Measurements from ENCODE around the gene PRRG4.
A peak's percentile ranks its signal among the peaks of the same experiment; 100 is the strongest.
"Not testable (repeated sequence)": the region's sequence is repeated elsewhere in the genome, so short reads cannot be mapped to it uniquely, and the experiment has no call there.

PRRG4 gene

DNA sequence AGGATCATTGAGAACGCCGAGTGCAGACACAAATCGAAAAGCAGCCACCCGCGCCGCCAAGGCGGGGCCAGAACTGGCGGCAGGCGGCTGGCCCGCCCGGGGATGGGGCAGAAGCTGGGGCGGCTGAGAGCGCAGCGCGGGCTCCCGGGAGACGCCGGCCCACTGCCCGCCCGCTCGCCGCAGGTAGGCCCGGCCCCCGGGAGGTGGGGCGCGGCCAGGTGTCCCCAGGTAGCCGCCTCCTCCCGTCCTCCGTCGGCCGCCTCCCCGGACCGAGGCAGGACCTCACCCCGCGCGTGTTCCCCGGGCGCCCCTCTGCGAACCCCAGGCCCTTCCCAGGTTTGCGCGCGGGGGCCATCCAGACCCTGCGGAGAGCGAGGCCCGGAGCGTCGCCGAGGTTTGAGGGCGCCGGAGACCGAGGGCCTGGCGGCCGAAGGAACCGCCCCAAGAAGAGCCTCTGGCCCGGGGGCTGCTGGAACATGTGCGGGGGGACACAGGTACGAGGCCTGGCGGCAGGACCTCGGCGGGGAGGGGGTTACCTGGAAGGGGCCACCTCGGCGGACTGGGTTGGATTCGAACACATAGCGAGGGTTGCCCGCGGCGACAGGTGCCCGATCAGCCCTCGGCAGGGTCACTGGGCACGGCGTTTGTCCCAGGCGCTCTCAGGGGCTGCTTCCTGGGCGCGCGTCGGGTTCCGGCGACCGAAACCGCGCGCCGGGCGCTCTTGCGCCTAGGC is at the start of gene PRRG4:
Gene PRRG4, plus strand, starts transcription at position 248 of the 733 bp plus-strand sequence. CDS start 603 bp downstream, outside the sequence.
- H3K27me3 ChIP-seq (ENCODE audit: low read depth), result no peaks in the 10 kb centered on the region; the same call in 1 of the 2 replicates
- no peaks in the 10 kb centered on the region for H3K9me3 ChIP-seq
- H3K4me1 ChIP-seq, result peaks cover 8% of the 10 kb centered on the region; the same call in 1 of the 2 replicates
- DNase-seq (ENCODE audit: low spot score in 2 of 2), result peak in 1 of 2 experiments; percentile 70
- H3K4me3 ChIP-seq, result peak within 1 kb of the TSS; percentile 44
- H3K36me3 ChIP-seq (replicated peaks), result no peaks in the 10 kb centered on the region
- in situ Hi-C loops (cut with MboI; ENCODE audit: low sequenced_read_pairs), result no loop called here

DNA sequence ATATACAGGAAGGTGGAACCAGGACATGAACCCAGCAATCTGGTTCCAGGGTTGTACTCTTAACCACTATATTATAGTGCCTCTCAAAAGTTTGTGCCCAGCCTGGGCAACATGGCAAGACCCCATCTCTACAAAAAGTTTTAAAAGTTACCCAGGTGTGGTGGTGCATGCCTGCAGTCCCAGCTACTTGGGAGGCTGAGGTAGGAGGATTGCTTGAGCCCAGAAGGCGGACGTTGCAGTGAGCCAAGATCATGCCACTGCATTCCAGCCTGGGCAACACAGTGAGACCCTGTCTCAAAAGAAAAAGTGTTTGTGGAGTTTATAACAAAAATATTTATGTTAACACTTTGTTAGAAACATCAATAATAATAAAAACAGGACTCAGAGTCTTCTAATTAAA is 48.9 kb upstream of the PRRG4 start:
- DNase-seq (ENCODE audit: low spot score in 2 of 2); in situ Hi-C loops (cut with MboI; ENCODE audit: low sequenced_read_pairs); H3K36me3 ChIP-seq (replicated peaks); H3K4me1 ChIP-seq; H3K4me3 ChIP-seq; H3K27me3 ChIP-seq (ENCODE audit: low read depth); H3K9me3 ChIP-seq: not testable (repeated sequence)

DNA sequence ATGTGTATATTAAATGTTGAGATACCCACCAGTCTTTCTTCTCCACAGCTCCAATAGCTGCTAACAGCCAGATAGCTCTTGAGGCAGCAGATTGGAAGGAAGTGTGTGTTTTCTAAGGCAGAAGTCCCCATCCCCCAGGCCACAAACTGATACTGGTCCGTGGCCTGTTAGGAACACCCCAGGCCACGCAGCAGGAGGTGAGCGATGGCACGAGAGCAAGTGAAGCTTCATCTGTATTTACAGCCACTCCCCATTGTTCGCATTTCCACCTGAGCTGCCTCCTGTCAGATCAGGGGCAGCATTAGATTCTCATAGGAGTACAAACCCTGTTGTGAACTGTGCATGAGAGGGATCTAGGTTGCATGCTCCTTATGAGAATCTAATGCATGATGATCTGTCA is 48.0 kb upstream of the PRRG4 start:
- no peaks in the 10 kb centered on the region for H3K9me3 ChIP-seq
- H3K4me1 ChIP-seq, result no peaks in the 10 kb centered on the region
- no peaks in the 10 kb centered on the region for H3K27me3 ChIP-seq (ENCODE audit: low read depth)
- no peaks in the 10 kb centered on the region for H3K36me3 ChIP-seq (replicated peaks)
- DNase-seq (ENCODE audit: low spot score in 2 of 2), result no peak
- H3K4me3 ChIP-seq, result no peak overlapping the region
- in situ Hi-C loops (cut with MboI; ENCODE audit: low sequenced_read_pairs), result no loop called here

DNA sequence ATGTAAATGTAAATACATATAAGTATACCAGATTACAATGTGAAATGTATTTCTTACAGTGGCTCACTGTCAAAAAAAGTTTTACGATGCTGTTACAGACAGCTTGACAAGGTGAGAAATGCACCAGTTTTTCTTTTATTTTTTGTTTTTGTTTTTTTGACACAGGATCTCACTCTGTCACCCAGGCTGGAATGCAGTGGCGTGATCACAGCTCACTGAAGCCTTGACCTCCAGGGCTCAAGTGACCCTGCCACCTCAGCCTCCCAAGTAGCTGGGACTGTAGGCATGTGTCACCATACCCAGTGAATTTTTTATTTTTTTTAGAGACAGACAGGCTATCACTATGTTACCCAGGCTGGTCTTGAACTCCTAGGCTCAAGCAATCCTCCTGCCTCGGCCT is 44.5 kb upstream of the PRRG4 start:
- Histone ChIP-seq H3K4me3 (no peak overlapping the region), H3K4me1 (no peaks in the 10 kb centered on the region), H3K27me3 (ENCODE audit: low read depth) (peaks cover 9% of the 10 kb centered on the region; the same call in 1 of the 2 replicates), H3K9me3 (no peaks in the 10 kb centered on the region), H3K36me3 (replicated peaks) (no peaks in the 10 kb centered on the region)
- in situ Hi-C loops (cut with MboI; ENCODE audit: low sequenced_read_pairs), result no loop called here
- no peak for DNase-seq (ENCODE audit: low spot score in 2 of 2)

DNA sequence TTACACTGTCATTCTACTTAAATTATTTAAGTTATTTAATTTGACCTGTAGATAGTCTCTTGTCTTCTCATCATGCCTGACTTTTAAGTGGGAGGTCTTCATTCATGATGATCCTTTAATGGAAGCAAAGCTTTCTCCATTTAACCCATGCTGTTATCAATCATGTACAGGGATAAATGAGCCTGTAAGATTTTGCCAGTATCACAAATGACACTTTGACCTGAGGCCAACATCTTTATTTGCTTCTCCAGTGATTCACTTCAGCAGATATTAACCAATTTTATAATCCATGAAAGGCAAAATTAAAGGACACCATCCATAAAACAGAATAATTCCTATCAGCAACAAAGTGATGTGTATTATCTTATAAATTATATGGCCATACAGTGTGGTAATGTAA is 42.9 kb upstream of the PRRG4 start:
- Histone ChIP-seq H3K4me3 (no peak overlapping the region), H3K4me1 (no peaks in the 10 kb centered on the region), H3K9me3 (no peaks in the 10 kb centered on the region), H3K36me3 (replicated peaks) (no peaks in the 10 kb centered on the region), H3K27me3 (ENCODE audit: low read depth) (peaks cover 10% of the 10 kb centered on the region; the same call in 1 of the 2 replicates)
- no peak for DNase-seq (ENCODE audit: low spot score in 2 of 2)
- in situ Hi-C loops (cut with MboI; ENCODE audit: low sequenced_read_pairs), result no loop called here

DNA sequence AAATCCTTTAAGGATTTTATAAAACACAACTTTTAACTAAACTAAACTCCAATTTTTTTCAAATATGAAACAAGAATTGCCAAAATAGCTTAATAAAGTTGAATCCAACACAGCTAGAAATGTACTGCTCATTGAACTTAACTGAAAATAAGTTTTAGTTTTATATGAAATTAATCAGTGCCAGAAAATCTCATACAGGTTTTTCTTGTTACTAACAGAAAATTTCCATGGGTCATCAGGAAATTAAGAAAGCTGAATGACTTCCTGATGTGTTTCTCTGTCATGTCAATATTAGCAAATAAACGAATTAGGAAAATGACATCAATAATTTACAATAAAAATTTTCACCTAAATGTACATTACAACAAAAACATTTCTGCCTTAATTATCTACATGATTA is 38.8 kb upstream of the PRRG4 start:
- no peaks in the 10 kb centered on the region for H3K9me3 ChIP-seq
- no peak overlapping the region for H3K4me3 ChIP-seq
- in situ Hi-C loops (cut with MboI; ENCODE audit: low sequenced_read_pairs), result no loop called here

DNA sequence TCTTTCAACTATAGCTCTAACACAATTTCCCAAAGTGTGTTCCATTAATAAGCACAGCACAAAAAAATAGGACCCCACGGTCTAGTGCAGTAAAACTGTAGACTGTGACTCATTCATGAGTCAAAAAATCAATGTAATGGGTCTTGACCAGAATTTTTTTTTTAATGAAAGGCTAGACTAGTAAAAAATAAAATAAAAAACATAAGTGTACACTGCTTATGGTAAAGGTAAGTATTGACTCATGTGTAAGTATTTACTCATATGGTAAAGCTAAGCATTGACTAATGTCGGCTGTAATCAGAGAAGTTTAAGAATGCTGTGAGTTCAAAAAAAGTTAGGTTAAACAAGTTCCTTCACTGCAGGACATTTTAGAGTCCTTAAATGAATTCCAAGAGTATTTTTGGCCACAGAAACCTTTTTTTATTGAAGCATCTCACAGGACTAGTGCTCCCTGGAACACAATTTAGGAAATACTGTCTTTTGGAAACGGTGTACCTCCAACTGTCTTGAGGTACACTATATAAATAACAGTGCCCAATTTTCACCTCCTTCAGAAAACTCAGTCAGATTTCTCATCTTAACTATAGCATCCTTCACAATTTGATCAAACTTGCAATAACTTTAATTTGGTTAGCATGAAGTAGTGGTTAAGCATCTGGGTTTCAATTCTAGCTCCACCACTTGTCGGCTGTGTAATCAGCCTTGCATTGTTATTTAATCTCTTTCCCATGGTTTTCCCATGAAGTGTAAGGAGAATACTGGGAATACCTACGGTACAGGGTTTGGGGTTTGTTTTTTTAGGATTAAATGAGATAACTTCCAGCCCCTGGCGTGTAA is 37.4 kb upstream of the PRRG4 start:
- in situ Hi-C loops (cut with MboI; ENCODE audit: low sequenced_read_pairs), result no loop called here

More for the DNA sequence above, 38.8 kb upstream of the PRRG4 start:
- H3K36me3 ChIP-seq (replicated peaks), result no peaks in the 10 kb centered on the region
- H3K4me1 ChIP-seq, result no peaks in the 10 kb centered on the region
- H3K27me3 ChIP-seq (ENCODE audit: low read depth), result peaks cover 19% of the 10 kb centered on the region
- no peak for DNase-seq (ENCODE audit: low spot score in 2 of 2)

DNA sequence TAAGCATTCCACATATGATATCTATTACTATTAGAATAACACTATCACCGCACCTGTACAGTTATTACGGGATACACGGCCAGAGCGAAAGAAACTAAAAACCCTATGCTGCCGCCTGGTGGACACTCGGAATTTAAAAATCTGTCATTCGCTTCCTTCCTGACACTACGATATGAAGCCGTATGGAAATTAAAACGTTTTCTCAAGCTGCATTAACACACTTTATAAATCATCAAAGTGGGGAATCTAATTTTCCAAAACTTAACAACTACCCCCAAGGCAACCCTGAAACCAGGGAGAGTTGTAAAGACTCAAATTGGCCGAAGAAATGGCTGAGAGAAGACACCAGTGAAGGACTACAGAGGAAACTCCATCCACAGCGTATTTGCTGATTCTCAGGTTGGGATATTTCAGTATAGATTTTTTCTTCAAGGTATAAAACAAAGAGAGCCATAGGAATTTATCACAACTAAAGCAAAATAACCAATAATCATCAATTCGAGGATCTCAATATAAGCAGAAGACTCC is 36.7 kb upstream of the PRRG4 start:
- H3K9me3 ChIP-seq, result no peaks in the 10 kb centered on the region
- H3K4me1 ChIP-seq, result no peaks in the 10 kb centered on the region
- in situ Hi-C loops (cut with MboI; ENCODE audit: low sequenced_read_pairs), result no loop called here
- peak; percentile 42 to 78 for DNase-seq (ENCODE audit: low spot score in 2 of 2)
- peaks cover 14% of the 10 kb centered on the region for H3K27me3 ChIP-seq (ENCODE audit: low read depth)
- H3K36me3 ChIP-seq (replicated peaks), result no peaks in the 10 kb centered on the region
- no peak overlapping the region for H3K4me3 ChIP-seq

More for the DNA sequence above, 37.4 kb upstream of the PRRG4 start:
- no peak for DNase-seq (ENCODE audit: low spot score in 2 of 2)
- Histone ChIP-seq H3K36me3 (replicated peaks) (no peaks in the 10 kb centered on the region), H3K4me3 (no peak overlapping the region), H3K27me3 (ENCODE audit: low read depth) (peaks cover 19% of the 10 kb centered on the region), H3K9me3 (no peaks in the 10 kb centered on the region), H3K4me1 (no peaks in the 10 kb centered on the region)

DNA sequence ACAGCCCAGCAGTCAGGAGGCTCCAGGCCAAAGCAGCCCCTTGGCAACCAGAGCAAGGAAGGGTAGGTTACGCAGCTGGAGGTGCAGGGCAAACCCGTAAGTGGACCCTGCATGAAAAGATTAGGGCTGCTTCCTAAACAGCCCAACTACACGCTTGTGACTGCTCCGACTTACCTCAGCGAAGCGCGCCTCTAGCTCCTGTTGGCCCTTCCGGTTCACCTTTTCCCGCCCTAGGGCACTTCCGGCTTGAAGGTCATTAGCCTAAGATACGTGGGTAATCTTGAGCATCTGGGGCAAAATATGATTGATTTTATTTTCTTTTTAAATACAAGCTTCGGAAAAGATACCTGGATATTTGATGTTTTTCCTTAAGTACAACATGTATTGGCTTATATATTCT is 35.3 kb upstream of the PRRG4 start, which contains the start of gene CCDC73:
Gene CCDC73, minus strand, starts transcription at position 224 of the 400 bp plus-strand sequence. CDS start 34,419 bp downstream, outside the sequence.
- in situ Hi-C loops (cut with MboI; ENCODE audit: low sequenced_read_pairs), result no loop called here

DNA sequence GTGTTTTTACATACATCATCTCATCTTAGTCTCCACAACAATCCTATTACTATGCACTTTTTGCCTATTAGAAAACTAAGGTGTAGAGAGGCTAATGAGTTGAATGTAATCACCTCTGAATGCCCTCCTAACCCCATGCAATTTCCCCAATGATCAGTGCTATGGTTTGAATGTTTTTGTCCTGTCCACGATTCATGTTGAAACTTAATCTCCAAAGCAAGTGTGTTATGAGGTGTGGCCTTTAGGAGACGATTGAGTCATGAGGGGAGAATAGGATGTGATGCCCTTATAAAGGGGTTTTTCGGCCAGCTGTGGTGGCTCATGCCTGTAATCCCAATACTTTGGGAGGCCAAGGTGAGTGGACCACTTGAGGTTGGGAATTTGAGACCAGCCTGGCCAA is 33.3 kb upstream of the PRRG4 start:
- in situ Hi-C loops (cut with MboI; ENCODE audit: low sequenced_read_pairs), result no loop called here
- peaks cover 9% of the 10 kb centered on the region for H3K27me3 ChIP-seq (ENCODE audit: low read depth)

More for the DNA sequence above, 35.3 kb upstream of the PRRG4 start, which contains the start of gene CCDC73:
- no peak within 1 kb of the TSS for H3K4me3 ChIP-seq
- peaks cover 14% of the 10 kb centered on the region for H3K27me3 ChIP-seq (ENCODE audit: low read depth)
- DNase-seq (ENCODE audit: low spot score in 2 of 2), result peak in 1 of 2 experiments; percentile 8
- H3K36me3 ChIP-seq (replicated peaks), result no peaks in the 10 kb centered on the region
- no peaks in the 10 kb centered on the region for H3K9me3 ChIP-seq
- no peaks in the 10 kb centered on the region for H3K4me1 ChIP-seq

DNA sequence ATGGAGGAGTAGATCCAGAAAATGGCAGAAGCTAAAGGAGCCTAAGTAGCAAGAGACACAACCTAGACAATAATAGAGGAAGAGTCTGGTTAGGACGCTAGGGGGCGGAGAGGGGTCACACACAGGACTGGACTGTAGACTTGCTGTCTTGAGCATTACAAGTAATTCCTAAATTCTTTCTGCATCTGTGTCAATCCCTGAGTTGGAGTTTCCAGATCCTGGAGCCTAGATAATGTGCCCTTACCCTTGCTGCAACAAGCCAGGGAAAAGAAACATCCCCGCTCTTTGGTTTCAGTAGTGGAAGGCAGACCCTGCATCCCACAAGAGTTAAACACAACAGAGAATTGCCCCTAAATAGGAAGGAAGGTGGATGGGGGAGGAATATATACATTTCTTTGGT is 20.4 kb upstream of the PRRG4 start:
- H3K9me3 ChIP-seq, result no peaks in the 10 kb centered on the region
- in situ Hi-C loops (cut with MboI; ENCODE audit: low sequenced_read_pairs), result no loop called here

More for the DNA sequence above, 33.3 kb upstream of the PRRG4 start:
- no peak for DNase-seq (ENCODE audit: low spot score in 2 of 2)
- H3K4me1 ChIP-seq, result no peaks in the 10 kb centered on the region
- H3K4me3 ChIP-seq, result no peak overlapping the region
- no peaks in the 10 kb centered on the region for H3K36me3 ChIP-seq (replicated peaks)
- H3K9me3 ChIP-seq, result no peaks in the 10 kb centered on the region

DNA sequence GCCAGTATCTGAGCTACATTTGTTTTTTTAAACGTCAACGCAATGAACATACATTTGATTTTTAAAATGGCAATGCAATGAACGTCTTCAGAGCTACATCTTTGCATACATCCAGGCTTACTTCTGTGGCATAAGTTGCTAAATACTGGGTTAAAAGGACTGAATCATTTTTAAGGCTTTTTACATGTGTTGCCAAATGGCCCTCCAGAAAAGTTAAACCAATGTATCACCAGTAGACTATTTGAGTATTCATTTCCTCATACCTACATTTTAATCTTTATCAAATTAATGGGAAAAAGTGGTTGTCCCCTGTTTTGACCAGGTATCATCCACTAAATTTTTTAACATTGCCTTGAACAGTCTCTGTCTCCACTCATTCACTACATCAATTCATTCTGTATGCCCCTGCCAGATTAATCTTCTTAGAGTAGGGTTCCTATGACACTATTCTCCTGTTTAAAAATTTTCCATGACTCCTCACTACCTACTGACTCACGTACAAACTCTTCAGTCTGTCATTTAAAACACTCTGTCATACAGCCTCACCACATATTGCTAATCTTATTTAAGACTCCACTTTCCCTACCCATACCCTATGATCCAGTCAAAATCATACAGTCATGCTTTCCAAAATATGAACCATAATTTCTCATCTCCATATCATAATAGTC is 12.4 kb upstream of the PRRG4 start:
- Histone ChIP-seq H3K9me3 (no peaks in the 10 kb centered on the region), H3K27me3 (ENCODE audit: low read depth) (peaks cover 3% of the 10 kb centered on the region; the same call in 1 of the 2 replicates), H3K36me3 (replicated peaks) (no peaks in the 10 kb centered on the region), H3K4me3 (no peak overlapping the region), H3K4me1 (peaks cover 8% of the 10 kb centered on the region)
- in situ Hi-C loops (cut with MboI; ENCODE audit: low sequenced_read_pairs), result no loop called here
- no peak for DNase-seq (ENCODE audit: low spot score in 2 of 2)

More for the DNA sequence above, 20.4 kb upstream of the PRRG4 start:
- peak; percentile 82 to 91 for DNase-seq (ENCODE audit: low spot score in 2 of 2)
- H3K4me3 ChIP-seq, result no peak overlapping the region
- no peaks in the 10 kb centered on the region for H3K36me3 ChIP-seq (replicated peaks)
- H3K4me1 ChIP-seq, result peaks cover 2% of the 10 kb centered on the region; the same call in 1 of the 2 replicates
- H3K27me3 ChIP-seq (ENCODE audit: low read depth), result peaks cover 3% of the 10 kb centered on the region; the same call in 1 of the 2 replicates

DNA sequence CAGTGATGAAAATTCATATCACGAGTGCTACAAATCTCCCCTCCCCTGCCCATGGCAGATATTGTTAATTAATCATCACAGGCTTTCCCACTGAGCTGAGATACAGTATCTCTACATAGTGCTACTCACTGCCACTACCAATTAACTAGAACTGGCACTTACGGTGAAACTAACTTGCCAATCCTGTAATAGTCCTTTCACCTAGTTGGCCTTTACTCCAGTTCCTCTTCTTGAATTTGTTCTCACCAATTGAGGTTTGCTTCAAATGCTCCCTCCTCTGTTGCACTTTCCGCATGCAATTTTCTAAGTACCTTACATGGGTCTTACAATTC is 11.9 kb upstream of the PRRG4 start:
- Histone ChIP-seq H3K9me3 (no peaks in the 10 kb centered on the region), H3K4me3 (no peak overlapping the region), H3K36me3 (replicated peaks) (no peaks in the 10 kb centered on the region), H3K4me1 (peaks cover 8% of the 10 kb centered on the region), H3K27me3 (ENCODE audit: low read depth) (peaks cover 2% of the 10 kb centered on the region; the same call in 1 of the 2 replicates)
- no peak for DNase-seq (ENCODE audit: low spot score in 2 of 2)
- in situ Hi-C loops (cut with MboI; ENCODE audit: low sequenced_read_pairs), result no loop called here
